H1 (cell line): ENCODE measurements around the gene ABI2. TPM values are rescaled to one million over a fixed set of nuclear protein-coding genes. Genes with fewer than 3 reads are reported as not detected.

Experiments used
- CTCF ChIA-PET: fragments of 300-600 bp; sonication (Branson Sonifier 250); formaldehyde crosslinking; loops from one replicate; lab custom pipeline; 2021; ENCODE audit not compliant: partially characterized antibody; lab: Charles Lee
- POLR2A ChIA-PET: fragments of 300-600 bp; sonication (Branson Sonifier 250); formaldehyde crosslinking; loops from one replicate; lab custom pipeline; 2021; ENCODE audit warnings: inconsistent platforms; ENCODE audit not compliant: partially characterized antibody; lab: Charles Lee
- DNase-seq, 2 experiments: peaks; one replicate each; pipeline versions ENCODE4 v3.0.0 to v3.0.0-alpha.2; 2010 to 2022; ENCODE audit warnings: low spot score in 2 of 2, low read depth in 1 of 2, mixed read lengths in 1 of 2
- FAIRE-seq: peaks from 2 replicates; lab custom pipeline; 2011; peaks lifted over from hg19 to GRCh38; lab: Jason Lieb, UNC
- H2AFZ ChIP-seq: 2 replicates; pipeline ENCODE4 v1.8.1; 2012; ENCODE audit warnings: low read length, inconsistent platforms
- H2AK5ac ChIP-seq: 2 replicates; pipeline ENCODE4 v1.6.1; 2013; ENCODE audit warnings: low read depth, low read length
- H2BK120ac ChIP-seq: replicated peaks from 2 replicates; pipeline ENCODE3; 2013; ENCODE audit warnings: low read depth, low read length, inconsistent platforms
- H2BK12ac ChIP-seq: 2 replicates; pipeline ENCODE4 v1.6.1; 2013; ENCODE audit warnings: low read depth, low read length
- H2BK15ac ChIP-seq: 2 replicates; pipeline ENCODE4 v1.6.1; 2013; ENCODE audit warnings: low read length
- H2BK20ac ChIP-seq: 2 replicates; pipeline ENCODE4 v1.6.1; 2013; ENCODE audit warnings: low read length
- H2BK5ac ChIP-seq: 2 replicates; pipeline ENCODE4 v1.6.1; 2013; ENCODE audit warnings: low read depth, low read length
- H3K14ac ChIP-seq: 2 replicates; pipeline ENCODE4 v1.6.1; 2013; ENCODE audit warnings: inconsistent platforms; ENCODE audit not compliant: insufficient read length
- H3K18ac ChIP-seq: 2 replicates; pipeline ENCODE4 v1.6.1; 2013; ENCODE audit warnings: low read length; ENCODE audit errors: extremely low read depth
- H3K23ac ChIP-seq: 2 replicates; pipeline ENCODE4 v1.6.1; 2013; ENCODE audit warnings: inconsistent platforms; ENCODE audit not compliant: insufficient read length
- H3K23me2 ChIP-seq: 2 replicates; pipeline ENCODE4 v1.6.1; 2013; ENCODE audit warnings: low read depth, low read length
- H3K27ac ChIP-seq: 2 replicates; pipeline ENCODE4 v1.6.1; 2011; ENCODE audit warnings: low read depth, low read length, inconsistent platforms
- H3K27me3 ChIP-seq, 4 experiments: replicated peaks in 1 of 4; 1 replicate in 1 of 4; 2 replicates in 3 of 4; pipeline versions ENCODE4 v1.6.1 to v1.8.1; 2011 to 2013; ENCODE audit warnings: low read length in 3 of 4, mild to moderate bottlenecking in 3 of 4, inconsistent platforms in 2 of 4, mixed read lengths in 2 of 4, moderate library complexity in 1 of 4; ENCODE audit not compliant: control insufficient read depth in 3 of 4, insufficient read depth in 3 of 4; ENCODE audit errors: extremely low read depth in 1 of 4
- H3K36me3 ChIP-seq, 4 experiments: 2 replicates each; pipeline versions ENCODE4 v1.6.1 to v1.8.1; 2011 to 2013; ENCODE audit warnings: mild to moderate bottlenecking in 4 of 4, low read length in 3 of 4, moderate library complexity in 2 of 4, control low read depth in 1 of 4, inconsistent platforms in 1 of 4; ENCODE audit not compliant: insufficient read depth in 4 of 4, control insufficient read depth in 2 of 4
- H3K4ac ChIP-seq: replicated peaks from 2 replicates; pipeline ENCODE3; 2013; ENCODE audit warnings: low read length, low read depth, mixed read lengths, inconsistent platforms; ENCODE audit not compliant: insufficient read length
- H3K4me1 ChIP-seq, 4 experiments: replicated peaks in 1 of 4; 1 replicate in 1 of 4; 2 replicates in 3 of 4; pipeline versions ENCODE4 v1.6.1 to v1.8.1; 2011 to 2013; ENCODE audit warnings: low read length in 3 of 4, inconsistent platforms in 2 of 4, mixed read lengths in 1 of 4; ENCODE audit not compliant: insufficient read depth in 4 of 4, control insufficient read depth in 3 of 4
- H3K4me2 ChIP-seq, 2 experiments: 2 replicates each; pipeline versions ENCODE4 v1.6.1 to v1.8.1; 2011 to 2013; ENCODE audit warnings: low read depth in 2 of 2, low read length in 2 of 2, control low read depth in 1 of 2, inconsistent platforms in 1 of 2, mild to moderate bottlenecking in 1 of 2; ENCODE audit not compliant: insufficient read depth in 1 of 2
- H3K4me3 ChIP-seq, 4 experiments: fragments of 200-600, 300-600 bp in 1 of 4; sonication (generic), shearing (Covaris generic), sonication (Bioruptor Twin) in 1 of 4; 2 replicates each; pipeline versions ENCODE4 v1.5.1 to v1.8.1; 2011 to 2016; ENCODE audit warnings: low read length in 4 of 4, low read depth in 3 of 4, control low read depth in 2 of 4, inconsistent platforms in 2 of 4, mild to moderate bottlenecking in 2 of 4, mixed read lengths in 1 of 4, moderate library complexity in 1 of 4; ENCODE audit not compliant: insufficient read depth in 2 of 4; ENCODE audit errors: extremely low read depth in 1 of 4
- H3K56ac ChIP-seq: replicated peaks from 2 replicates; pipeline ENCODE3; 2013; ENCODE audit warnings: low read depth, mild to moderate bottlenecking, mixed read lengths, low read length, inconsistent platforms; ENCODE audit not compliant: insufficient read length
- H3K79me1 ChIP-seq: 2 replicates; pipeline ENCODE4 v1.6.1; 2013; ENCODE audit warnings: low read depth, low read length, control low read depth
- H3K79me2 ChIP-seq, 2 experiments: 2 replicates each; pipeline versions ENCODE4 v1.6.1 to v1.8.1; 2012 to 2013; ENCODE audit warnings: low read length in 2 of 2, mild to moderate bottlenecking in 2 of 2, inconsistent platforms in 1 of 2; ENCODE audit not compliant: insufficient read depth in 2 of 2, control insufficient read depth in 1 of 2
- H3K9ac ChIP-seq, 4 experiments: replicated peaks in 1 of 4; 1 replicate in 1 of 4; 2 replicates in 3 of 4; pipeline versions ENCODE4 v1.6.1 to v1.8.1; 2011 to 2013; ENCODE audit warnings: low read depth in 3 of 4, low read length in 3 of 4, control low read depth in 2 of 4, mild to moderate bottlenecking in 2 of 4, moderate library complexity in 2 of 4, inconsistent platforms in 1 of 4; ENCODE audit errors: extremely low read depth in 1 of 4
- H3K9me3 ChIP-seq, 2 experiments: 2 replicates each; pipeline versions ENCODE4 v1.6.1 to v1.8.1; 2012 to 2013; ENCODE audit warnings: mild to moderate bottlenecking in 2 of 2, moderate library complexity in 2 of 2, control low read depth in 1 of 2, inconsistent platforms in 1 of 2, low read depth in 1 of 2, low read length in 1 of 2, mixed read lengths in 1 of 2; ENCODE audit not compliant: insufficient read depth in 2 of 2
- H4K20me1 ChIP-seq, 2 experiments: replicated peaks in 1 of 2; 2 replicates each; pipeline versions ENCODE3 to v1.8.1; 2011 to 2013; ENCODE audit warnings: inconsistent platforms in 2 of 2, low read length in 2 of 2, mild to moderate bottlenecking in 1 of 2; ENCODE audit not compliant: insufficient read depth in 2 of 2, control insufficient read depth in 1 of 2
- H4K5ac ChIP-seq: 2 replicates; pipeline ENCODE4 v1.6.1; 2013; ENCODE audit warnings: low read length, low read depth, mixed read lengths, inconsistent platforms; ENCODE audit not compliant: insufficient read length
- H4K8ac ChIP-seq: 2 replicates; pipeline ENCODE4 v1.8.0; 2013; ENCODE audit warnings: mild to moderate bottlenecking, moderate library complexity, low read length, inconsistent platforms; ENCODE audit not compliant: insufficient read depth; ENCODE audit errors: extremely low read depth
- H4K91ac ChIP-seq: replicated peaks from 2 replicates; pipeline ENCODE3; 2013; ENCODE audit warnings: low read length, mixed read lengths, inconsistent platforms; ENCODE audit not compliant: insufficient read length
- CBX5 ChIP-seq: fragments of 300-800, 300-1000 bp; sonication (generic); IDR thresholded peaks from 2 replicates; pipeline ENCODE4 v1.7.1; 2016; ENCODE audit warnings: antibody characterized with exemption, low read length, low read depth
- CBX8 ChIP-seq: fragments of 300-800, 300-1000 bp; sonication (generic); IDR thresholded peaks from 2 replicates; pipeline ENCODE4 v1.7.1; 2016; ENCODE audit warnings: low read depth, low read length, borderline replicate concordance
- CHD2 ChIP-seq: IDR thresholded peaks from 2 replicates; pipeline ENCODE4 v1.6.1; 2012; ENCODE audit warnings: low read length, improper control_type of control experiment
- EGR1 ChIP-seq: IDR thresholded peaks from 2 replicates; pipeline ENCODE4 v1.6.1; 2011; ENCODE audit warnings: low read depth, low read length, borderline replicate concordance
- JUND ChIP-seq: IDR thresholded peaks from 2 replicates; pipeline ENCODE4 v1.6.1; 2011; ENCODE audit warnings: mild to moderate bottlenecking, improper control_type of control experiment, low read length
- SIN3A ChIP-seq, 2 experiments: IDR thresholded peaks in 1 of 2; conservative IDR thresholded peaks in 1 of 2; 2 replicates each; pipeline ENCODE4 v1.6.1; 2011 to 2012; ENCODE audit warnings: low read length in 2 of 2, improper control_type of control experiment in 1 of 2, low read depth in 1 of 2, mild to moderate bottlenecking in 1 of 2
- SP1 ChIP-seq: IDR thresholded peaks from 2 replicates; pipeline ENCODE4 v1.6.1; 2011; ENCODE audit warnings: low read depth, low read length
- WGBS, 2 experiments: shearing (Covaris generic) in 1 of 2; methylation state at CpG; one replicate each; pipeline versions ENCODE4 v1.1.6 to v1.1.7; 2013 to 2015; ENCODE audit warnings: low lambda C conversion rate in 2 of 2, mixed read lengths in 2 of 2, inconsistent platforms in 1 of 2, low coverage in 1 of 2, missing lambda C conversion rate in 1 of 2; ENCODE audit not compliant: insufficient replicate concordance in 2 of 2, insufficient coverage in 1 of 2, insufficient read length in 1 of 2; ENCODE audit errors: extremely low coverage in 1 of 2, missing lambda C conversion rate in 1 of 2; 5-methylcytosine and 5-hydroxymethylcytosine counted together
- polyA plus RNA-seq, 7 experiments: library from polyadenylated mRNA; depleted of rRNA in 3 of 7; stranded (reverse) in 5 of 7; unstranded in 2 of 7; fragments of >200 nt in 5 of 7; fragments of 200-250 nt in 2 of 7; gene quantifications; 1 replicate in 5 of 7; 2 replicates in 1 of 7; 4 replicates in 1 of 7; pipeline versions ENCODE4 v1.2.1 to v1.2.3, GENCODE V29; 2011 to 2013; ENCODE audit warnings: missing spikeins in 2 of 7, mixed read lengths in 2 of 7
- total RNA-seq: library from RNA; stranded (reverse); fragmentation: NEBNext Ultra II Directional; extraction: Animal tissue kit (Norgen Biotek cat#: 25700); gene quantifications from 2 replicates; pipeline ENCODE4 v1.2.1, GENCODE V29; 2021

The ABI2 gene
- total and polyA plus RNA-seq, 2 of the 8 experiments (the other 6 are each of a cell fraction or from before 2014, with no cell fraction given): 62.3 to 118 TPM

GRCh38 chr2:203438528-203438927 lies 110.3 kb downstream of the ABI2 start:
- Histone ChIP-seq H3K79me2 (no peaks in the 10 kb centered on the region), H2AFZ (no peak overlapping the region), H3K4me2 (no peak overlapping the region), H4K91ac (no peak overlapping the region), H3K4ac (no peak overlapping the region), H3K56ac (no peak overlapping the region), H3K23ac (no peak overlapping the region), H3K9me3 (no peaks in the 10 kb centered on the region), H3K23me2 (no peaks in the 10 kb centered on the region), H3K4me3 (no peak overlapping the region), H3K14ac (no peak overlapping the region), H3K27me3 (no peaks in the 10 kb centered on the region), H3K4me1 (no peaks in the 10 kb centered on the region; a peak in 1 of 7 replicates), H2BK20ac (no peak overlapping the region), H3K79me1 (no peaks in the 10 kb centered on the region), H3K27ac (no peak overlapping the region), H2BK12ac (no peak overlapping the region), H3K9ac (no peak overlapping the region), H4K5ac (no peak overlapping the region), H3K18ac (no peak overlapping the region), H2BK120ac (no peak overlapping the region), H2BK5ac (no peak overlapping the region), H4K8ac (no peak overlapping the region), H4K20me1 (peaks cover 0 to 8% of the 10 kb centered on the region in 2 experiments), H3K36me3 (peaks cover 0 to 24% (median 9%) of the 10 kb centered on the region in 4 experiments; a peak in 5 of 8 replicates), H2AK5ac (no peak overlapping the region), H2BK15ac (no peak overlapping the region)
- 87% methylated on average over 2 of the region's 2 CpGs; no CpG with 5 or more reads in 1 of the 2 experiments for WGBS, 2 experiments
- FAIRE-seq (no peak), DNase-seq (no peak)
- CTCF ChIA-PET: interaction anchor here (0.6 to 1.1 kb wide), 2 partner anchors 15 to 377 kb away, joined by 3 to 4 read pairs; no protein-coding TSS in a partner anchor
- POLR2A ChIA-PET: interaction anchor here (1.4 kb wide), 1 partner anchor 10 kb away, joined by 3 read pairs; no protein-coding TSS in a partner anchor
- no peak for TF ChIP-seq JUND
- TF ChIP-seq CBX8: no peak
- TF ChIP-seq SP1: no peak
- TF ChIP-seq EGR1: no peak
- no peak for TF ChIP-seq CHD2
- no peak for TF ChIP-seq SIN3A (conservative IDR thresholded peaks at IDR 0.05 in 1 of 2, IDR thresholded peaks at IDR 0.05 in 1 of 2; ENCODE audit: low read depth in 1 of 2, low read length in 2 of 2)
- TF ChIP-seq CBX5: no peak
